K562 (cell line): ENCODE measurements around the gene STK24. TPM values are rescaled to one million over a fixed set of nuclear protein-coding genes. Genes with fewer than 3 reads are reported as not detected.

Experiments used
- BMI1 ChIP-seq: fragments of 150-350 bp; IDR thresholded peaks from 2 replicates; pipeline ENCODE4 v1.6.1; 2014; ENCODE audit warnings: low read length
- CBX1 ChIP-seq: sonication (generic); IDR thresholded peaks from 2 replicates; pipeline ENCODE4 v1.6.1; 2016; ENCODE audit warnings: antibody characterized with exemption, low read depth, mild to moderate bottlenecking
- CXXC5 ChIP-seq: fragments of 250-450 bp; sonication (Bioruptor Pico); IDR thresholded peaks from 2 replicates; pipeline ENCODE4 v1.8.0; 2022; ENCODE audit warnings: inconsistent platforms, mild to moderate bottlenecking, moderate library complexity
- FOXJ3 ChIP-seq: sonication (generic); formaldehyde crosslinking; IDR thresholded peaks from 2 replicates; pipeline ENCODE4 v1.4.0; 2020; ENCODE audit warnings: mild to moderate bottlenecking, missing genetic modification reagents
- NFRKB ChIP-seq: fragments of 450-650 bp; IDR thresholded peaks from 2 replicates; pipeline ENCODE4 v1.6.1; 2016; ENCODE audit warnings: low read depth
- PHB2 ChIP-seq: fragments of 450-650 bp; IDR thresholded peaks from 2 replicates; pipeline ENCODE4 v1.6.1; 2017; ENCODE audit warnings: low read depth
- RB1 ChIP-seq: fragments of 450-650 bp; IDR thresholded peaks from 2 replicates; pipeline ENCODE4 v1.6.1; 2017; ENCODE audit warnings: low read depth, mild to moderate bottlenecking
- RERE ChIP-seq: sonication (generic); formaldehyde crosslinking; IDR thresholded peaks from 2 replicates; pipeline ENCODE4 v1.8.0; 2023; ENCODE audit warnings: missing genetic modification reagents, mild to moderate bottlenecking, borderline replicate concordance
- SAFB ChIP-seq: fragments of 200-400 bp; formaldehyde crosslinking; IDR thresholded peaks from 2 replicates; pipeline ENCODE4 v1.6.1; 2017; ENCODE audit warnings: low read depth, low read length, borderline replicate concordance
- TOE1 ChIP-seq, 2 experiments: fragments of 450-650 bp in 1 of 2; sonication (generic) in 1 of 2; formaldehyde crosslinking in 1 of 2; IDR thresholded peaks; 2 replicates each; pipeline versions ENCODE4 v1.7.1 to v1.8.0; 2016 to 2022; ENCODE audit warnings: borderline replicate concordance in 2 of 2, mild to moderate bottlenecking in 2 of 2, antibody characterized with exemption in 1 of 2, inconsistent platforms in 1 of 2, low read depth in 1 of 2, missing genetic modification reagents in 1 of 2, moderate library complexity in 1 of 2
- TRIM24 ChIP-seq, 2 experiments: fragments of 450-650 bp; IDR thresholded peaks; 2 replicates each; pipeline ENCODE4 v1.6.1; 2016
- XRCC5 ChIP-seq: fragments of 200-400 bp; formaldehyde crosslinking; IDR thresholded peaks from 2 replicates; pipeline ENCODE4 v1.6.1; 2017; ENCODE audit warnings: low read depth, mild to moderate bottlenecking, low read length
- ZBTB11 ChIP-seq, 3 experiments: fragments of 200-800 bp in 1 of 3; fragments of 250-450 bp in 1 of 3; fragments of 450-650 bp in 1 of 3; sonication (Bioruptor Pico) in 1 of 3; sonication (Bioruptor generic) in 1 of 3; formaldehyde crosslinking in 1 of 3; IDR thresholded peaks; 2 replicates each; pipeline versions ENCODE4 v1.6.1 to v1.8.0; 2016 to 2022; ENCODE audit warnings: mild to moderate bottlenecking in 2 of 3, missing genetic modification characterization in 2 of 3, missing compliant biosample characterization in 1 of 3, moderate library complexity in 1 of 3
- ZBTB5 ChIP-seq: fragments of 450-650 bp; IDR thresholded peaks from 2 replicates; pipeline ENCODE4 v1.6.1; 2017; ENCODE audit warnings: antibody characterized with exemption
- ZNF408 ChIP-seq: fragments of 250-450 bp; sonication (Bioruptor Pico); IDR thresholded peaks from 2 replicates; pipeline ENCODE4 v1.4.0; 2020; ENCODE audit warnings: low read depth, mild to moderate bottlenecking, moderate library complexity
- ZNF75A ChIP-seq: fragments of 450-650 bp; formaldehyde crosslinking; IDR thresholded peaks from 2 replicates; pipeline ENCODE4 v1.4.0; 2020; ENCODE audit warnings: mild to moderate bottlenecking
- polyA plus RNA-seq, 8 experiments: library from polyadenylated mRNA; depleted of rRNA in 4 of 8; stranded (reverse) in 5 of 8; unstranded in 3 of 8; fragments of >200 nt; fragmentation: Nextera tagmentation in 2 of 8; fragmentation: Illumina TruSeq in 1 of 8; extraction: Ambion mirVana in 2 of 8; extraction: Trizol in 1 of 8; gene quantifications; 2 replicates each; pipeline versions ENCODE4 v1.2.1 to v1.2.3, GENCODE V29; 2011 to 2014; ENCODE audit warnings: inconsistent platforms in 1 of 8, missing spikeins in 1 of 8
- total RNA-seq, 7 experiments: library from RNA; depleted of rRNA in 6 of 7; stranded (reverse); fragments of >200 nt in 6 of 7; fragmentation: Illumina TruSeq in 2 of 7; extraction: Trizol in 2 of 7; gene quantifications; 2 replicates each; pipeline versions ENCODE4 v1.2.1 to v1.2.3, GENCODE V29; 2011 to 2021; ENCODE audit warnings: low replicate concordance in 1 of 7

Gene STK24
- total and polyA plus RNA-seq, 9 of the 15 experiments (the other 6 are each of a cell fraction or from before 2014, with no cell fraction given) = 3.8 to 78.4 (median 28.2) TPM

- no peak for TF ChIP-seq ZNF408 (CRISPR knock-in tag)
- TF ChIP-seq ZBTB5 = no peak
- TF ChIP-seq TOE1 (IDR thresholded peaks at IDR 0.05; ENCODE audit: borderline replicate concordance) = no peak
- no peak for TF ChIP-seq TOE1 (CRISPR knock-in tag; IDR thresholded peaks at IDR 0.05; ENCODE audit: borderline replicate concordance, low read depth)
- no peak for TF ChIP-seq ZBTB11 (CRISPR knock-in tag; IDR thresholded peaks at IDR 0.05)
- TF ChIP-seq PHB2 = no peak
- TF ChIP-seq ZNF75A (CRISPR knock-in tag) = no peak
- no peak for TF ChIP-seq RERE
- peak in 1 of 2 experiments; percentile 47; a peak in 1 of 4 replicates for TF ChIP-seq TRIM24 (IDR thresholded peaks at IDR 0.05)
- no peak for TF ChIP-seq RB1
- TF ChIP-seq CXXC5 (CRISPR knock-in tag) = no peak
- no peak for TF ChIP-seq BMI1
- TF ChIP-seq FOXJ3 (CRISPR knock-in tag) = no peak
- TF ChIP-seq CBX1 = no peak
- no peak for TF ChIP-seq SAFB
- TF ChIP-seq XRCC5 = no peak
- no peak for TF ChIP-seq NFRKB
Measured at GRCh38 chr13:98480915-98481877, 95.7 kb downstream of the STK24 start (continued).
